ENCODE results near the gene VIT.

GRCh38 chr2:36653155-36653554 is 43.4 kb upstream of the VIT start:
- TF ChIP-seq POLR2AphosphoS5 (IDR thresholded peaks at IDR 0.05; ENCODE audit: low read depth, low read length), result no peak
- no peak for TF ChIP-seq TAF1 (IDR thresholded peaks at IDR 0.05; ENCODE audit: borderline replicate concordance, low read depth, low read length)
